GM13977 (cell line): ENCODE data around the gene ALDOB.

Experiments
- DNase-seq: peaks from one replicate; pipeline ENCODE4 v3.0.0; 2012; ENCODE audit warnings: low spot score
- CTCF ChIP-seq: IDR thresholded peaks from 2 replicates; pipeline ENCODE4 v1.5.1; 2012; ENCODE audit warnings: mild to moderate bottlenecking, control low read depth; ENCODE audit not compliant: insufficient read depth; ENCODE audit errors: extremely low read depth, missing control alignments
- in situ Hi-C: fragments of 300-500 bp; cut with MboI; formaldehyde crosslinking; loops from one replicate; pipeline ENCODE4 v1.12.0; 2022; ENCODE audit warnings: low sequenced_read_pairs, low pct_unique_long_range_greater_than_20kb, mixed read lengths, inconsistent platforms; ENCODE audit not compliant: unreplicated experiment

Gene ALDOB

GRCh38 chr9:101415578-101415977 lies 20.0 kb downstream of the ALDOB start:
- TF ChIP-seq CTCF: no peak
- in situ Hi-C loops: no loop called here
- DNase-seq: no peak

GRCh38 chr9:101414839-101415238 lies 20.7 kb downstream of the ALDOB start:
- TF ChIP-seq CTCF: no peak
- in situ Hi-C loops: no loop called here
- no peak for DNase-seq

GRCh38 chr9:101409079-101409477 lies 26.5 kb downstream of the ALDOB start:
- TF ChIP-seq CTCF: no peak
- in situ Hi-C loops: no loop called here
- no peak for DNase-seq

GRCh38 chr9:101408374-101409078 lies 27.0 kb downstream of the ALDOB start:
- DNase-seq: no peak
- in situ Hi-C loops: no loop called here
- no peak for TF ChIP-seq CTCF

- no peak for TF ChIP-seq CTCF
- in situ Hi-C loops: no loop called here
- no peak for DNase-seq
These were observed 31.9 kb downstream of the ALDOB start for GRCh38 chr9:101403516-101404285.

- TF ChIP-seq CTCF: no peak
- no peak for DNase-seq
- in situ Hi-C loops: no loop called here
These were observed 35.5 kb downstream of the ALDOB start for GRCh38 chr9:101400120-101400519.
